CD4-positive, alpha-beta T cell treated with Interleukin-10 for 1 hour (primary cell): ENCODE results near the gene TBC1D22A.

ENCODE experiments used
- DNase-seq: peaks from one replicate; pipeline ENCODE4 v3.0.0-alpha.2; 2020

Gene TBC1D22A

DNA sequence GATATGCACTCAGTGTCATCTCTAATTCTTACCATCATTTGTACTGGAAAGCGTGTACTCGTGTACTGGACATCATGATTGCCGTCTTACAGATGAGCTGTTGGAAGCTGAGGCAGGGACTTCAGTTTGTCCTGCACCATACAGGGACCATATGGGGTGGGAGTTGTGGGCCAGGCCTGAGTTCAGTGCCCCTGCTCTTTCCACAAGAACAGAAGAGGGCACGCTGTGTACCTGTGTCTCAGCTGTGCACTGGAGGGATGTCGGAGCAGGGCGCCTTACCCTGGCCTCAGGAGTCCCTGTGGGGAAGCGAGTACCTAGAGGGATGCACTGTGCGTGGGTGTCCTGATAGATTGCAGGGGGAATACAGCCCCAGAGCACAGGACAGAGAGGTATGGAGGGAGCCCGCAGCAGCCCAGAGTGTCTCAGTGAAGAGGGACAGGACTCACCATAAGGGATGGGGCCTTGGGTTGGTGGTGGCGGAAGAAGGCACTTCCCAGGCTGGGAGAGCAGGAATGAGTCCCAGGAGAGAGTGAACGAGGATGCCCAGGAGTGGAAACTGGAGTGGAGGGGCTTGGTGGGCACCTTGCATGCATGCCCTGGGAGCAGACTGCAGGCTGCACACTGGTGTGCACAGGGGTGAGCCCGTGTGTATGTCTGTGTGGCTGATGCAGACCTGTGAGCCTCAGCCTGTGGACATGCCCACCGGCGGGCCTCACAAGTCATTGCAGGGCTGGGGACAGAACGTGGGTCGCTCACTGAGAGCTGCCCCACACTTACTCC lies 329.7 kb downstream of the TBC1D22A start:
- no peak for DNase-seq

- no peak for DNase-seq
Observed at GRCh38 chr22:47092896-47093311, 330.5 kb downstream of the TBC1D22A start.

- no peak for DNase-seq
Observed at GRCh38 chr22:47093720-47094119, 331.3 kb downstream of the TBC1D22A start.

DNA sequence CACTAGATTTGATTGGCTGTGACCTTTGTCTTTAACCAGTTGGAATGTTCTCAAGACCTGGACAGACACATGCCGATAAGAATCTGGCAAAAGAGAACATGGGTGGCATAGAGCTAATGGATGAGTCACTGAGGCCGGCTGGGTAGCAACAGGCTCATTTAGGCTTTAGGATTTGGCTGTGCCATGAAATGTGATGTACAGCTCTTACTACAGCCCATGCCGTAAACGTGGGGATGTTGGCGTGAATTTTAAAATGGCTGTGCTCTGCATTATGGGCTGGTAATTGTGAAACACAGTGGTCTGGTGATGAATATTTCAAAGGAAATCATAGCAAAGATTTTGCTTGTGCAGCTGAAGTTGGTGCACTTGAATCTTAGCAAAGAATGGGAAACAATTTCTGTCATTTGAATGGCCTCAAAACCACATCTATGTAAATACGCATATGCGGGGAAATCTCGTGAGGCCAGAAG lies 332.4 kb downstream of the TBC1D22A start:
- DNase-seq: no peak

DNA sequence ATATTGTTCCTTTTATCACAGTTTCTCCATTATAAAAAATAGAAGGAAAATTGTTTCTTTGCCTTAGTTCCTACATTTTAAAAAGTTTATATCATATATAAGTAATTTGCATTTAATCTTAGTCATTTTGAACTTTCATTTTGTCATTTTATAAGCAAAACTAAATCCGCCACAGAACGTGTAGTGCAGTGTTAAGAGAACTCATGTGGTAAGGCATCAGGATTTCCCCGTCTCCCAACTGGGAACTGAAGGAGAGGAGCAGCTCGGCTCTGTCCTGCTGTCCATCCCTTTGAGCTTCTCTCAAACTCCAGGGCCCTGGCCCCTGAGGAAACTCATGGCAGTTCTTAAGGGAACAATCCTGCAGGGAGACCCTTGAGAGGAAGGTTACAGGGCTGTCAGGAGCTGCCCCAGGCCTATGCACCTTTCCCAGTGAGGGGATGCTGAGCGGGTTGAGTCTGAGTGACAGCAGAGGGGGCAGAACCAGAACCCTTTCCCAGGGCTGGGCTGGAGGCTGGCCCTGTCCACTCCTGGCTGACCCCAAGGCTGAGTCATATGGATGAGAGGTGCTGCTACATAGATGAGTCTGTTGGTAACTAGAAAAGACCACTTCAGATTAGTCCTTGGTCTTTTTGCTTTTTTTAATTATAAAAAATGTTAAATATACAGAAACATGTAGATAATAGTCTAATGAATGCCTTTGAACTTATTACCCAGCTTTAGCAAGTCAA lies 333.1 kb downstream of the TBC1D22A start:
- DNase-seq: no peak

DNA sequence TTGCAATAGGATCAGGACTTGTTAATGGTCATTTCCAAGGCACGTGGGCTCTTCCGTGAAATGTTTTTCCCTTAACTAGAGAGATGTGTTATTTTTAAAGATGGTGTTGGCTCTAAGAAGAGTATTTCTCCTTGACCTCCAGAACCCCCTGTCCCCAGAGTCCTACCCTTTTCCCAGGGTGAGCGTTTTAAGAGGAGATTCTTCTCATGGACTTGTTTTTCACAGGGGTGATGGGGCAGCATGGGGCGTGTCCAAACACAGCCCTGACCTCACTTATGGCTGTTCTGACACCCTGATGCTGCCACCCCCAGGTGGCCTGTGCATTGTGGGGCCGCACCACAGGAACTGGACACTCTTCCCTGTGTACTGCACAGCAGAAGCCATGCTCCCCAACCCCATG lies 335.7 kb downstream of the TBC1D22A start:
- DNase-seq: no peak

GRCh38 chr22:47098554-47098953 lies 336.1 kb downstream of the TBC1D22A start:
- DNase-seq: no peak

DNA sequence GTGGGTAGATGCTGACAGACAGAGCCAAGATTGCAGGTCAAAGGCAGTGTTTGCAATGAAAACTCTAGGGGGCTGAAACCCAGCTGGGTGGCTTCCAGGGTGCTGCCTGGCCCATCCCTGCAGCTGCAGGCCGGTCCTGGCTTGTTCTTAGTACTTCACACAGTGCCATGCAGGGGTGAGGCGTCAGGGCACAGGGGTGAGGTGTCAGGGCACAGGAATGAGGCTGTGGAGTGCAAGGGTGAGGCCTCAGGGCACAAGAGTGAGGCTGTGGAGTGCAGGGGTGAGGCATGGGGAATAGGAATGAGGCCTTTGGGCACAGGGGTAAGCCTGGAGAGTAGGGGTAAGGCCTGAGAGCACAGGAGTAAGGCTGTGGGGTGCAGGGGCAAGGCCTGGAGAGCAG lies 337.6 kb downstream of the TBC1D22A start:
- no peak for DNase-seq

- no peak for DNase-seq
Observed at GRCh38 chr22:47100646-47101200, 338.3 kb downstream of the TBC1D22A start.

DNA sequence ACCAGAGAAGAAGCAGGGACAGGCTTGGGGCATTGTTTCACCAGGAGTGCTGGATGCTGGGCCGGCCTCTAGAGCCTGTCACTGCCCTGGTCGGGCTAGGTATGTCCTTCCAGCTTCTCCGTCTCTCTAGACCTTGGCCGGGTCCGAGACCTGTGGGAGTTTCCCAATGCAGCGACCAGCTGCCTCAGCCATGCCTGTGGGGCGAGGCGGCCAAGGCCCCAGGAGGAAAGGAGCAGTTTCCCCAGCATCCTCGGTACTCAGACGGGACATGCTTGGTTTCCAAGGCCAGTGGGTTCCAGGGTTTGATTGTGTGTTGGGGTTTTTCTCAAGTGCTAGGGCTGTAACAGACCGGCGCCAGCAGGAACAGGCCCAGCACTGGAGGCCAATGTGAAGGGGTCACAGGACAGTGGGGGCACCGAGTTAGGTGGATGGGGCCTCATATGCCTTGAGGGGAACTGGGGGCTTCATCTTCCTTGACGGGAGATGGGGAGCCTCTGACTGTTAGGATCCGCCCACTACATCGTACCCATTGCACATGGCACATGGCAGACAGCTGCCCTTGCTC lies 339.0 kb downstream of the TBC1D22A start:
- no peak for DNase-seq

GRCh38 chr22:47102081-47102480 lies 339.6 kb downstream of the TBC1D22A start:
- no peak for DNase-seq

DNA sequence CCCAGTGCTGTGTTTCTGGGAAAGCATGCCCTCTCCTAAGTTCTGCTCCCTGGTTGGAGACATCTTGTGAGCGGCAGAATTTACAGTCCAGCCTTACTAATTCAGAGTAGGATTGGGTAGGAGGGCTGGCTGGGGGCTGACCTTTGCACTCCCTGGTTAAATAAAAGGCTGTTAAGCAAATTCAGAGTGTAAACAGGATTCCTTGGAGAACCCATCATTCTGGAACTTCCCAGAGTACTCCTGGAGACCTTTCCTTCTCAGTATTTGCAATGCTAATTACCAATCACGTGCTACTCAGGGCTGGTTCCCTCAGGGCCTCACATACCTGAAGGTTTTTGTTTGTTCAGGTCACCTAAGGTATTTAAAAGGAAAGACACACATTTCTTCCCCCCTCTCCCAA lies 340.2 kb downstream of the TBC1D22A start:
- no peak for DNase-seq

- DNase-seq: no peak
Observed at GRCh38 chr22:47105085-47105484, 342.6 kb downstream of the TBC1D22A start.

DNA sequence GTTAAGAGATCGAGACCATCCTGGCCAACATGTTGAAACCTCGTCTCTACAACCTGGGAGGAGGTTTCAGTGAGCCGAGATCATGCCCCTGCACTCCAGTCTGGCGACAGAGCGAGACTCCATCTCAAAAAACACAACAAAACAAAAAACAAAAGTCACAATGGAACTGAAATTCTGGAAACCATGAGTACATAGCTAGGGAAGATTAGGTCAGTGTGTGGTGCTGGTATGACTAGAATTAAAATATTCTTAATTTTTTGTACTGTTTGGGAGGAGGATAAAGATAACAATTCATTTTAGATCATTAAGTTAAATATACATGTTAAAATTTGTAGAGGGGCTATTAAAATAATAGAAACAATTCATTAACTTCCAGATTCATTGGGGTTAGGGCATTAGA lies 344.4 kb downstream of the TBC1D22A start:
- DNase-seq: no peak

DNA sequence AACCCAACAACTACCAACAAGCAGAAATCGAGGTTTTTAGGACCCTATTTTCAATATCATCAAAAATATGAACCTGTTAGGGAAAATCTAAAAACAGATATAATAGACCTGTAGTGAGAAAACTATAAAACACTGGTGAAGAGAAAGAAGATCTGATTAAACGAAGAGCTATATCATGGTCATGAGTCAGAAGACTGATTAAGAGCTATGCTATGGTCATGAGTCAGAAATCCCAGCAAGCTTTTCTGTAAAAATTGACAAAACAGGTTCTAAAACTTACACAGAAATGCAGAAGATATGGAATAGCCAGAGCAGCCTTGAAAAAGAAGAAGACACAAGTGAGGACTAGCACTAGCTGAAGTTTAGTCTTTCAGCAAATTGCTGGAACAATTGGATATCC lies 345.0 kb downstream of the TBC1D22A start:
- no peak for DNase-seq

- no peak for DNase-seq
Observed at GRCh38 chr22:47110817-47111443, 348.5 kb downstream of the TBC1D22A start.

DNA sequence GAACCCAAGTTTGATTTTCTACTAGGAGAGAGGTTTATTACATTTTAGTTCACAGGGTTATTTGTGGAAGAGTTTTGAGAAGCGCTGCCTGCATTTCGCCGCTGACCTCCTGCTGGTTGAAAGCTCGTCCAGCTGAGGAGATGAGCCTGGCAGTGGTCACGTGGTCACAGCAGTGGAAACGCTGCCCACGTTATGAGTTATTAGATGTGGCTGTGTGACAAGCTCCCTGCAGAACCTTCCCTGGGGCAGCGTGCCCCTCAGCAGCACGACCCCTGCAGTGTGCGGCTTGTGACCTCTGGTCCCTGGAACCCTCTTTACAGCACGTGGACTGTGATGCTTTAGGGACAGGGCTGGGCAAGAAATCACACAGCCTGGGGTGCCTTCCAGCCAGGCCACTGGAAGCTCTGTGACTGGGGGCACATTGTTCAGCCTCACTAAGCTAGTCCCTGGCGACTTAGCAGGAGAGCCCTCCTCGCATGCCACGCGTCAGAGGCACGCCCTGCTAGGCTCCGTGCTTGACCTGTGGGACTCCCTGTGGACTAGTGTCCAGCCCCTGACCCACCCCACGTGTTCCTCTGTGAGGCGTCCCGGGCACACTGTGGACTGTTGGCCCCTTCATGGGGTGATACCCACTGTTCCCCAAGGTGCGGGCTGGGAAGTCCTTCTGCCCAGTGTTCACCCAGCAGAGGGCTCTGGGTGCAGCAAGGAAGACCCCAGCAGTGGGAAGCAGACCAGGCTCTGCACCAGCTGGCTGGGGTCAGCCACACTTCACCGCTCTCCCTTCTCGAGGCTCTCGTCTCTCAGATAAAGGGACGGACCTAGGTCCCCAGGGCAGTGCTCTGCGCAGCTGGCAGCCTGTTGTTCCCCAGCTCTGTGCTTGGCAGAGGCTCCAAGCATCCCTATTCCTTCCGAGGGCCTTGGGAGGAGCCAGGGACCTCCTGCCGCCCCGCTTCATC lies 349.5 kb downstream of the TBC1D22A start:
- DNase-seq: no peak

DNA sequence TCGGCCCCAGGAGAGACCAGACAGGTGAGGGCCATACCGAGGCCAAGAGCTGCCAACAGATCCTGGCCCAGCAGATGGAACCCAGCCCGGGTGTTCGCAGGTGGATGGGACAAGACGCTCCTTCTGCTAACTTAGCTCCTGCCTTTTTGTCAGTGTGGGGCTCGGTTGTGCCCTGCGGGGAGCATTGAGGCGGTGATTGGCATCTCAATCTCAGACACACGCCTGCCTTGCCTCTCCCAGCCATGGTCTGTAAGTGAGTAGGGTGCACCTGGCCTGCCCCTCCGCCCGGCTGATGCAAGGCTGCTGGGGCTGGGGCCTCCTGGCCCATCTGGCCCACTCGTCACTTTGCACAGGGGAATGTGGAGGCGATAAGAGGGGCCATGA lies 350.1 kb downstream of the TBC1D22A start:
- no peak for DNase-seq

DNA sequence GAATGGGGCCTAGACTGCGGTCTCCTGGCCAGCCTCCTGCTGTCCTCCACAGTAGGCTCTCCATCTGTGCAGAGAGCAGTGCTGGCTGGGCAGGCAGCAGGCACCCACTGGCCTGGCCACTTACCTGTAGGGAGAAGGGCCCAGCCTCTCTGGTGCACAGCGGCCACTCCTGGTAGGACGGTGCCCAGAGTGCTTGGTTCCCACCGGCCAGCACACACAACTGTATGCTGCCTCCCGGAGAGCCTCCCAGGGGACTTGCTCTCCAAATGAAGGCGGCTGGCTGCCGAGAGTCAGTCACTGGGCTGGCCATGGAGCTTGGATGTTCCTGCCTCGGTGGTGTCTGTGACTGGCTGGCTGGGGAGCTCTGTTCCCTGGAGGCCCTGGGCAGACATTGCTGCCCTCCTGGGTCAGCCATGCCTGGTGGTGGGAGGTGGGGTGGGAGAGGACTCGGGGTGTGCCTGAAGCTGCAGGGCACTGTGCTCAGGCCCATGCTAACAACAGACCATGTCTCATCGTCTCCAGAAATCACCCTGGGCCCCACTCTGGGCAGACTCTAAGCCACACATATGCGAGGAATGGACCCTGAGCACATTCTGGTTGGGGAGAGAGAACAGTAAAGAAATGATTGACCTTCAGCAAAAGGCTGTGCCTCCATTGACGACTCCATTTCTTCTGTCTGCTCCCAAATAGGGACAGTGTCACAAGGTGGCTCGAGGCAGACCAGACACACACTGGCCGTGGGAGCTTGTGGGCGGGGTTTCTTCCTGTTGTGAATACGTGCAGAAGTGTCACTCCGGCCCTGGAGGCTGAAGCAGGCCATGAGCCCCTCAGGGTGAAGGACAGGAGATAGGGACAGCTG lies 350.8 kb downstream of the TBC1D22A start:
- no peak for DNase-seq

DNA sequence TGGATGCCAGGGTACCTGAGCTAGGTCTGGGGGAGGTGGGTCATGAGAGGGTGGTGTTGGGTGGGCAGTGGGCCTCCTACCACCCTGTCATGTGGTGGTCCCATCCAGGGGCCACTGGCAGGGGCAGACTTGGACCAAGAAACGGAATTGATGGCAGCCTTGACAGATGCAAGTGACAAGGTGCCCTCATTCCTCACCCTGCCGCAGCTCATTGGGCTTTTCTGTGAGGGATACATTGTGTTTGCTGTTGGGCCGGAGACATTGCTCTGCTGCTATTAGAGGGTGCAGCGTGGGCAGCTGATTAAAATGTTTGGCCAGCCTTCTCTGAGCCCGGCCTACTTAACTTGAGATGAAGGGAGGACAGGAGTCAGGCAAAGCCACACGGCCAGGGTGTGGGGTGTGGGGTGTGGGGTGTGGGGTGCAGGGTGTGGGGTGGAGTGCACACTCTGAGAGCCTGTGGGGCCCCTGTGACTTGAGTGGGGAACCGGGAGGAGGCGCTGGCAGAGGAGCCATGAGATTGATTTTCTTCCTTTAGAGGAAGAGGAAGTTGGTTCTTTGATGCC lies 351.5 kb downstream of the TBC1D22A start:
- no peak for DNase-seq
